ENCODE results near the gene MAPK14. TPM values are rescaled to one million over a fixed set of nuclear protein-coding genes. Genes with fewer than 3 reads are reported as not detected.

The MAPK14 gene
- total and polyA plus RNA-seq, 12 donors: 9.2 to 38.1 (median 29.3) TPM

DNA sequence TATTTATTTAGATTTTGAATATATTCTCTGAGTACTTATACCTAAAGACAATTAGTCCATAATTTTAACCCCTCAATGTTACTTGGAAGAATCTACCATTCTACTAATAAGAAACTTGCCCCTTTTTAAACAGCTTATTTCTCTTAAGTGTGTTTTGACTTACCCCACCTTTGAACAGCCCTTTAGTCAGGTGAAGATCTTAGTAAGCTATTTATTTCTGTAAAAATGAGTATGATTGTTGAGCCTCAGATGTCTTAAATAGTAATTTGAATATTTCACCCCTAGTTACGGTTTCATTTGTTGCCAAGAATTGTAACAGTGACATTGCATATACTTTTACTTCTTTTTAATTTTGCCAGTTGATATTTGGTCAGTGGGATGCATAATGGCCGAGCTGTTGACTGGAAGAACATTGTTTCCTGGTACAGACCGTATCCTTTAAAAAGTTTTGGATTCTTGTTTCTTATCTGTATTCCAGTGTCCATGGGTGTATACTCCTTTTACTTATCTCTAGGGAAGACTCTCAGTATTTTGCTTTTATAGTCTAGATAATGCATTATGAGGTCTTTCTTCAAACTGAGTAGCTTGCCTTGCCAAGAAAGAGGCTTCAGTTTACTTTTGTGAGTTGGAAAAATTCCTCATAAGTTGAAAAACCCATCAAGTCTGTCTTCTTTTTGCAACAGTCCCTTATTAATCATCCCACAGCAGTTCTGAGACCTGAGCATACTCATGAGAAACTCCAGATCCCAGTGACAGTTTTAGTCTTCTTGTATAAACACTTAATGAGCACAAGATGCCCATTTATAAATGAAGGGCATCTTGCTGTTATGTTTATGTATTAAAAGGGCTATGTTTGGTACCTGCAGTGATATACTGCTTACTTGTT lies 48.8 kb downstream of the MAPK14 start:
- WGBS, 2 donors: 77 to 84% methylated on average over 3 of the region's 3 CpGs
- no peak for ATAC-seq
- intact Hi-C loops (cut with DNase I): no loop called here
- Histone ChIP-seq H3K4me3 (no peak overlapping the region), H3K27me3 (no peaks in the 10 kb centered on the region), H3K36me3 (peaks cover 0 to 79% (median 22%) of the 10 kb centered on the region in 9 donors), H3K4me1 (peaks cover 0 to 10% (median 0%) of the 10 kb centered on the region in 9 donors), H3K9me3 (peaks cover 0 to 6% (median 2%) of the 10 kb centered on the region in 11 donors), H3K27ac (no peak overlapping the region)
- TF ChIP-seq, protein P1, sequence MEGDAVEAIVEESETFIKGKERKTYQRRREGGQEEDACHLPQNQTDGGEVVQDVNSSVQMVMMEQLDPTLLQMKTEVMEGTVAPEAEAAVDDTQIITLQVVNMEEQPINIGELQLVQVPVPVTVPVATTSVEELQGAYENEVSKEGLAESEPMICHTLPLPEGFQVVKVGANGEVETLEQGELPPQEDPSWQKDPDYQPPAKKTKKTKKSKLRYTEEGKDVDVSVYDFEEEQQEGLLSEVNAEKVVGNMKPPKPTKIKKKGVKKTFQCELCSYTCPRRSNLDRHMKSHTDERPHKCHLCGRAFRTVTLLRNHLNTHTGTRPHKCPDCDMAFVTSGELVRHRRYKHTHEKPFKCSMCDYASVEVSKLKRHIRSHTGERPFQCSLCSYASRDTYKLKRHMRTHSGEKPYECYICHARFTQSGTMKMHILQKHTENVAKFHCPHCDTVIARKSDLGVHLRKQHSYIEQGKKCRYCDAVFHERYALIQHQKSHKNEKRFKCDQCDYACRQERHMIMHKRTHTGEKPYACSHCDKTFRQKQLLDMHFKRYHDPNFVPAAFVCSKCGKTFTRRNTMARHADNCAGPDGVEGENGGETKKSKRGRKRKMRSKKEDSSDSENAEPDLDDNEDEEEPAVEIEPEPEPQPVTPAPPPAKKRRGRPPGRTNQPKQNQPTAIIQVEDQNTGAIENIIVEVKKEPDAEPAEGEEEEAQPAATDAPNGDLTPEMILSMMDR (IDR thresholded peaks at IDR 0.05): no peak
- DNase-seq: no peak

DNA sequence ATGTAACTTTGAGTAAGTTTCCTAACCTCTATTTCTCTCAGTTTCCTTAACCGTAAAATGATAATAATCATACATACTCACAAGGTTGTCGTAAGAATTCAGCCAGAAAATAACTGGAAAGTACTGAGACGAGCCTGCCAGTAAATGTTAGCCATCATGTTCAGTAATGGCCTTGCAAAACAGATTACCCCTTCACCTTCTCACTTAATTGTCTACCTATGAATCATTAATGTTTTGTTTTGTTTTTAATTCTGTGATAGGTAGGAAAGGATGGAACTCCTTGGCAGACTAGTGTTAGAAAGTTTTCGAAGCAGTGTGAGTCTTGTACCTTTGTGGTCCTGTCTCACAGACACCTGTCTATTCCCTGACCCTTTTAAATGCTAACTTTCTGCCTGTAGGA lies 50.6 kb downstream of the MAPK14 start:
- WGBS, 2 donors: 90 to 94% methylated on average over 4 of the region's 4 CpGs
- no peaks in the 10 kb centered on the region for H3K27me3 ChIP-seq

DNA sequence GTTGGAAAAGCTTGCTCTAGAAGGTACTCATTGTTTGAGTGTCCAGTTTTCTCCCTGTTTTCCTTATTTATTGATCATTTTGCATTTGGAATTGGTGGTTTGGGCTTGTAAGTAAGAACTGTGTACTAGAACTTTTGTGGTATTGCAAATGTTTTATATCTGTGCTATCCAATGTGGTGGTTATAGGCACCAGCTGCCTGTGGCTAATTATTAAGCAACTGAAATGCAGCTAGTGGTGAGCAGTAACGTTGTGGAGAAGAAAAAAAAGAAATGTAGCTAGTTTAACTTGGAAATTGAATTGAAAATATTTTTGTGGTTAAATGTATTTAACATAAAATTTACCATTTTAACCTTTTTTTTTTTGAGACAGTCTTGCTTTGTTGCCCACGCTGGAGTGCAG lies 52.0 kb downstream of the MAPK14 start:
- no peak overlapping the region for H3K4me3 ChIP-seq
- peaks cover 0 to 5% (median 0%) of the 10 kb centered on the region in 9 donors for H3K4me1 ChIP-seq
- 92 to 94% methylated on average over 2 of the region's 2 CpGs for WGBS, 2 donors
- TF ChIP-seq, protein P1 (IDR thresholded peaks at IDR 0.05): no peak
- H3K27ac ChIP-seq: no peak overlapping the region
- peaks cover 0 to 96% (median 35%) of the 10 kb centered on the region in 9 donors for H3K36me3 ChIP-seq
- DNase-seq (no peak), ATAC-seq (no peak)
- intact Hi-C loops (cut with DNase I): no loop called here
- H3K27me3 ChIP-seq: no peaks in the 10 kb centered on the region
- H3K9me3 ChIP-seq: peaks cover 0 to 10% (median 3%) of the 10 kb centered on the region in 11 donors

More for the DNA sequence above, 50.6 kb downstream of the MAPK14 start:
- no peak for DNase-seq
- intact Hi-C loops (cut with DNase I): no loop called here
- Histone ChIP-seq H3K9me3 (peaks cover 0 to 10% (median 3%) of the 10 kb centered on the region in 11 donors), H3K27ac (no peak overlapping the region), H3K4me3 (no peak overlapping the region), H3K4me1 (peaks cover 0 to 10% (median 0%) of the 10 kb centered on the region in 9 donors), H3K36me3 (peaks cover 0 to 95% (median 28%) of the 10 kb centered on the region in 9 donors)
- ATAC-seq: no peak
- TF ChIP-seq, protein P1 (IDR thresholded peaks at IDR 0.05): no peak

DNA sequence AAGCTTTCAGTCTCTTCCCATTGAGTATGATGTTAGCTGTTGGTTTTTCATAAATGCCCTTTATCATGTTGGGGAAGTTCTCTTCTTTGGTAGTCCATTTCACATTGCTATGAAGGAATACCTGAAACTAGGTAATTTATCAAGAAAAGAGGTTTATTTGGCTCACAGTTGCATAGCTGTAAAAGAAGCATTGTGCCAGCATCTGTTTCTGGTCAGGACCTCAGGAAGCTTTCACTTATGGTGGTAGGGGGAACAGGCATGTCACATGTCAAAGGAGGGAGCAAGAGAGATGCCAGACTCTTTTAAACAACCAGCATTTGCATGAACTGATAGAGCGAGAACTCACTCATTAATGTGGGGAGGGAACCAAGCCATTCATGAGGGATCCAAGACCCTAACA lies 54.7 kb downstream of the MAPK14 start:
- H3K9me3 ChIP-seq: peaks cover 0 to 10% (median 3%) of the 10 kb centered on the region in 11 donors
- H3K4me3 ChIP-seq: no peak overlapping the region
- WGBS, 2 donors: 100% methylated on average over 1 of the region's 1 CpG
- H3K27ac ChIP-seq: no peak overlapping the region
- no peak for ATAC-seq
- TF ChIP-seq, protein P1 (IDR thresholded peaks at IDR 0.05): no peak
- intact Hi-C loops (cut with DNase I): no loop called here
- DNase-seq: no peak
- peaks cover 0 to 84% (median 33%) of the 10 kb centered on the region in 9 donors for H3K36me3 ChIP-seq
- no peaks in the 10 kb centered on the region for H3K27me3 ChIP-seq
- H3K4me1 ChIP-seq: no peaks in the 10 kb centered on the region
